Smooth muscle cell (in vitro differentiated cells): Measurements from ENCODE around the gene GBX2. TPM values are rescaled to one million over a fixed set of nuclear protein-coding genes. Genes with fewer than 3 reads are reported as not detected.

Experiments used
- DNase-seq: peaks from one replicate; lab custom pipeline; 2025; ENCODE audit not compliant: unreplicated experiment; lab: John Stamatoyannopoulos, UW
- H2AFZ ChIP-seq: fragments of 200-600 bp; sonication (generic); 2 replicates; pipeline ENCODE4 v1.6.0; 2016; ENCODE audit warnings: antibody characterized with exemption, low read depth, mild to moderate bottlenecking
- H3F3A ChIP-seq: fragments of 200-600 bp; sonication (generic); 2 replicates; pipeline ENCODE4 v1.6.0; 2017; ENCODE audit warnings: antibody characterized with exemption, low read depth
- H3K27ac ChIP-seq: fragments of 200-600 bp; sonication (generic); 2 replicates; pipeline ENCODE4 v1.5.1; 2016; ENCODE audit warnings: low read depth, mild to moderate bottlenecking
- H3K27me3 ChIP-seq: fragments of 200-600 bp; sonication (generic); 2 replicates; pipeline ENCODE4 v1.6.1; 2016; ENCODE audit warnings: low read depth, mild to moderate bottlenecking
- H3K36me3 ChIP-seq: fragments of 200-600 bp; sonication (generic); 2 replicates; pipeline ENCODE4 v1.5.1; 2016; ENCODE audit warnings: low read depth
- H3K4me1 ChIP-seq: fragments of 200-600 bp; sonication (generic); 2 replicates; pipeline ENCODE4 v1.5.1; 2016; ENCODE audit warnings: low read depth
- H3K4me2 ChIP-seq: fragments of 200-600 bp; sonication (generic); 2 replicates; pipeline ENCODE4 v1.6.0; 2016; ENCODE audit warnings: mild to moderate bottlenecking
- H3K4me3 ChIP-seq: fragments of 200-600 bp; sonication (generic); 2 replicates; pipeline ENCODE4 v1.5.1; 2016; ENCODE audit warnings: mild to moderate bottlenecking
- H3K79me2 ChIP-seq: fragments of 200-600 bp; sonication (generic); 2 replicates; pipeline ENCODE4 v1.6.0; 2016; ENCODE audit warnings: low read depth, mild to moderate bottlenecking
- H3K9ac ChIP-seq: fragments of 200-600 bp; sonication (generic); 2 replicates; pipeline ENCODE4 v1.6.0; 2016; ENCODE audit warnings: low read depth
- H3K9me3 ChIP-seq: fragments of 200-600 bp; sonication (generic); replicated peaks from 2 replicates; pipeline ENCODE4 v1.5.1; 2016; ENCODE audit warnings: low read depth
- H4K20me1 ChIP-seq: fragments of 200-600 bp; sonication (generic); 2 replicates; pipeline ENCODE4 v1.6.0; 2016; ENCODE audit warnings: low read depth
- WGBS: methylation state at CpG from one replicate; pipeline ENCODE4 v1.1.7; 2016; ENCODE audit warnings: low lambda C conversion rate; 5-methylcytosine and 5-hydroxymethylcytosine counted together
- polyA plus RNA-seq: library from polyadenylated mRNA; unstranded; fragments of >200 nt; fragmentation: Nextera tagmentation; extraction: Ambion mirVana; gene quantifications from 2 replicates; pipeline ENCODE4 v1.2.1, GENCODE V29; 2016
- total RNA-seq: library from RNA; depleted of rRNA; stranded (reverse); fragments of >200 nt; gene quantifications from 2 replicates; pipeline ENCODE4 v1.2.3, GENCODE V29; 2014
- TF ChIP-seq, protein P1 (sequence below): fragments of 200-600 bp; sonication (generic); IDR thresholded peaks from 2 replicates; pipeline ENCODE4 v1.5.1; 2017; ENCODE audit warnings: borderline replicate concordance, mild to moderate bottlenecking, antibody characterized with exemption; ENCODE audit not compliant: insufficient read depth, poor library complexity, severe bottlenecking

GBX2 gene
- total and polyA plus RNA-seq, 2 experiments from 2014 or later, result not detected

DNA sequence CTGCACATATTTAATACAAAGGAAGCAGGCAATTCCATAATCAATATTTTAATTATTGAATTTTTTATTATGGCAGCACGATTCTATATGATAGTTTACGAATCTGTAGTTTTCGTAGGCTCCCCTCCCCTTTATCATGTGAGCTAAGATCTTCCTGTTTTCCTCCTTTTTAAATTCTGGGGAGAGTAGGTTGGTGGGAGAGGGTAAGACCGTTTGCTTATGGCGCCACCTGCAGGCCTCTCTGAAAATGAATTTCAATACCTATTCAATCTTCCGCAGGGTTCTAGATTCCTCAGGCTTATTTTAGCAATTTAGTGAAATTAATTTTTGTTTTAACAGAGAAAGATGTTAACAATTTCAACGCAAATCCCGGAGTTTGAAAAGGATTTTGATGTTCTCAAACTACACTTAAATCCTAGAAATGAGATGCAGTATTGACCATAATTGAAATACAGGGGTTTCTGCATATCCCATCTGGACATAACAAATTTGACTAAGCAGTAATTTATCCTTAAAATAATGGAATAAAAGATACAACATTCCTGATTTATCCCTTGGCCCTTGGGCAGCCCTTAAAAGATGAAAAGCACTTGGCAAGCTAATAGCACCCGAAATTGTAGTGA is 12.8 kb upstream of the GBX2 start:
- H4K20me1 ChIP-seq, result no peaks in the 10 kb centered on the region
- no peak for DNase-seq
- no peaks in the 10 kb centered on the region for H3K79me2 ChIP-seq
- H3F3A ChIP-seq, result peaks cover 16% of the 10 kb centered on the region
- no peaks in the 10 kb centered on the region for H3K36me3 ChIP-seq
- peak overlapping the region; percentile 46 for H3K27ac ChIP-seq
- H3K4me1 ChIP-seq, result peaks cover 11% of the 10 kb centered on the region
- no peaks in the 10 kb centered on the region for H3K9me3 ChIP-seq
- WGBS, result 14% methylated on average over 9 of the region's 9 CpGs
- peaks cover 10% of the 10 kb centered on the region for H3K27me3 ChIP-seq
- TF ChIP-seq, protein P1, sequence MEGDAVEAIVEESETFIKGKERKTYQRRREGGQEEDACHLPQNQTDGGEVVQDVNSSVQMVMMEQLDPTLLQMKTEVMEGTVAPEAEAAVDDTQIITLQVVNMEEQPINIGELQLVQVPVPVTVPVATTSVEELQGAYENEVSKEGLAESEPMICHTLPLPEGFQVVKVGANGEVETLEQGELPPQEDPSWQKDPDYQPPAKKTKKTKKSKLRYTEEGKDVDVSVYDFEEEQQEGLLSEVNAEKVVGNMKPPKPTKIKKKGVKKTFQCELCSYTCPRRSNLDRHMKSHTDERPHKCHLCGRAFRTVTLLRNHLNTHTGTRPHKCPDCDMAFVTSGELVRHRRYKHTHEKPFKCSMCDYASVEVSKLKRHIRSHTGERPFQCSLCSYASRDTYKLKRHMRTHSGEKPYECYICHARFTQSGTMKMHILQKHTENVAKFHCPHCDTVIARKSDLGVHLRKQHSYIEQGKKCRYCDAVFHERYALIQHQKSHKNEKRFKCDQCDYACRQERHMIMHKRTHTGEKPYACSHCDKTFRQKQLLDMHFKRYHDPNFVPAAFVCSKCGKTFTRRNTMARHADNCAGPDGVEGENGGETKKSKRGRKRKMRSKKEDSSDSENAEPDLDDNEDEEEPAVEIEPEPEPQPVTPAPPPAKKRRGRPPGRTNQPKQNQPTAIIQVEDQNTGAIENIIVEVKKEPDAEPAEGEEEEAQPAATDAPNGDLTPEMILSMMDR, result peak; percentile 80
- H3K4me2 ChIP-seq, result peak overlapping the region; percentile 90
- no peak overlapping the region for H2AFZ ChIP-seq
- H3K4me3 ChIP-seq, result peak overlapping the region; percentile 56
- no peak overlapping the region for H3K9ac ChIP-seq

DNA sequence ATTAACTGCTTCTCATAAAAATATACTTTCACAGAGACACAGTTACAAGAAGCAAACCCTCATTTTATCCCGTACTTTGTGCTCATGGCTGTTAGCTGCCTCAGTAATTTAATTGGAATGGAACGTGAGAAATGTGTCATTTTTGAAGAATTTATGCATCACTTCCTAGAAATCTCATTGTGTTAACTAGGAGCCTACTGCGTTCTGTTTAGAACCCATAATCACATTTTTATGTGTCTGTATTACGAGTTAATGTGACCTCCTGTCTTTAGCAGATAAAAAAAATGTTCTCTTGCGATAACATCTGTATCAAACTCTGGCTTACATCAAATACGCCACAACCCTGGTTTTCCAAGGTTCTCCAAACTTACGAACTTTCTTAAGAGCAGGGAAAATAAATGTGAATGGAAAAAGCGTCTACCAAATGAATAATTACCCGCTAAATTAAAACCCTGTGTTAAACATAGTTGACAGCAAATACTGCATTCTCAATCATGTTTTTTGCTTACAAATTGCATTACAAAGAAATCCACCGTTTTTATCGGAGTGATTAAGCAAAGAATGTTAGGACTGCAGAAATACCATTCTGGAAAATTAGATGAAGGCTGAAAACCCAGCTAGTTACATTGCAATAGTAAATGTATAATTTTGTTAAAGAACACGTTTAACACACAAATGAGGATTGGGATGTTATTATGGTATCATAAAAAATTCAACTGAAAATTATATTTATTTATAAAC is 12.1 kb upstream of the GBX2 start:
- TF ChIP-seq, protein P1, result no peak
- DNase-seq, result no peak
- peaks cover 10% of the 10 kb centered on the region for H3K27me3 ChIP-seq
- H3K9ac ChIP-seq, result no peak overlapping the region
- peak overlapping the region; percentile 46 for H3K27ac ChIP-seq
- H3K4me2 ChIP-seq, result peak overlapping the region; percentile 90
- no peaks in the 10 kb centered on the region for H4K20me1 ChIP-seq
- 16% methylated on average over 12 of the region's 12 CpGs for WGBS
- H3K4me1 ChIP-seq, result peaks cover 11% of the 10 kb centered on the region
- H3K9me3 ChIP-seq, result no peaks in the 10 kb centered on the region
- no peaks in the 10 kb centered on the region for H3K79me2 ChIP-seq
- H2AFZ ChIP-seq, result no peak overlapping the region
- H3F3A ChIP-seq, result peaks cover 16% of the 10 kb centered on the region
- peak overlapping the region; percentile 56 for H3K4me3 ChIP-seq
- no peaks in the 10 kb centered on the region for H3K36me3 ChIP-seq

DNA sequence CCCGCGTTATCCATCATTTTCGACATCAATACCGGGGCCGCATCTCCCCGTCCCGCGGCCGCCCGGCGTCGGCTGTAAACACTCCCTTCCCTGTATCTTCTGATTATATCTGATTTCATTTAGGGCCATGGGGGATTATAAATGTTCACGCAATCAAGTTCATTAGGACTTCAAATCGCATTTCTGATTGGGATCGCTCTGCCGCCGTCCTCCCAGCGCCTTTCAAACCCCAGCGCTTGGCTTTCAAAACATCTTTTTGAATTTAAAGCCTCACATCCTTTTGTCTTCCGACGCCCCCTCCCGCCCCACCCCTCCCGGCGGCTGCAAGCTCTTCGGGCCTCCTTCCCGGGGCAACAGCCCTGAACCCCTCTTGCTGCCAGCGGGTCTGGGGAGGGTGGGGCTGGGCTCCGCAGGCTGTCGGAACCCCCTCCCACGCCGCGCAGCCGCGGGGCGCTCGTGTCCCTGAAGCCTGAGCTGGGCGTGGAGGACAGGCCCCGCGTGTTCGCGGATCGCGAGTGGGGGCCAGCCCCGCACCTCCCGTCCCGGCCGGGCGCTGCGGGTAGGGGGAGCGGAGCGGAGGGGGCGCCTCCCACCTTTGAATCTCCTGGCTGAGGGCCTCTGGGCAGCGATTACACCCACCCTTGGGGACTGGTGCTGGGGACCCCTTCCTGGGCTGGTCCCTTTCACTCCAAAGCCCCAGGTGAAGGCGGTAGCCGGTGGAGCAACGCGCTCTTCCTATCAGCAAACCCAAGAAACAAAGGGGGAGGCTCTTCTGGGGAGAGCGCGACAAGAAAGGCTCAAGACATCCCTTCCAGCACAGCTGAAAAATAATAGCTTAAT is 11.3 kb upstream of the GBX2 start:
- TF ChIP-seq, protein P1, result no peak
- no peak for DNase-seq
- WGBS, result 8% methylated on average over 50 of the region's 59 CpGs
- H3K4me2 ChIP-seq, result peak overlapping the region; percentile 90
- H2AFZ ChIP-seq, result peak overlapping the region; percentile 91
- H3K9me3 ChIP-seq, result no peaks in the 10 kb centered on the region
- H3F3A ChIP-seq, result peaks cover 23% of the 10 kb centered on the region
- H3K27me3 ChIP-seq, result peaks cover 17% of the 10 kb centered on the region
- no peaks in the 10 kb centered on the region for H3K36me3 ChIP-seq
- no peaks in the 10 kb centered on the region for H3K79me2 ChIP-seq
- no peaks in the 10 kb centered on the region for H4K20me1 ChIP-seq
- H3K4me3 ChIP-seq, result peak overlapping the region; percentile 56
- H3K9ac ChIP-seq, result no peak overlapping the region
- peaks cover 17% of the 10 kb centered on the region for H3K4me1 ChIP-seq
- peak overlapping the region; percentile 46 for H3K27ac ChIP-seq
